ENCODE data around the gene COG7. TPM values are rescaled to one million over a fixed set of nuclear protein-coding genes. Genes with fewer than 3 reads are reported as not detected.
"Not testable (repeated sequence)": the region's sequence is repeated elsewhere in the genome, so short reads cannot be mapped to it uniquely, and the experiment has no call there.

The COG7 gene
- total RNA-seq, 2 donors from 2014 or later = 9.0 to 11.2 TPM

DNA sequence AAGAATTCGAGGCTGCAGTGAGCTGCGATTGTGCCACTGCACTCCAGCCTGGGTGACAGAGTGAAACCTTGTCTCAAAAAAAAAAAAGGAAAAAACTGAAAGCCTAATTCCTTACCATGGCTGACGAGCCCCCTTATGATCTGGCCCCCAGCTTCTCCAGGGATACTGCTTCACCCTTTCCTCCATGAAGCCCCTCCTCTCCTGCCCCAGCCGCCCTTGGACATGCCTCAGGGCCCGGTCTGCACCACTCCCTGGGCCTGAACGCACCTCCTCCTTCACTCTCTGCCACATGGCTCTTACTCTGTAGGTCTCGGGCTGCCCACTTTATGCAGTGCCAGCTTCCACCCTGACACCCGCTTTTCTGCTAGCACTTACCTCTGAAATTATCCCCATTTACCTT is 65.3 kb downstream of the COG7 start:
- H3K27me3 ChIP-seq = no peaks in the 10 kb centered on the region
- peaks cover 0 to 2% of the 10 kb centered on the region in 2 donors for H3K4me1 ChIP-seq
- H3K27ac ChIP-seq = no peak overlapping the region
- no peaks in the 10 kb centered on the region for H3K9me3 ChIP-seq
- TF ChIP-seq, protein P1, sequence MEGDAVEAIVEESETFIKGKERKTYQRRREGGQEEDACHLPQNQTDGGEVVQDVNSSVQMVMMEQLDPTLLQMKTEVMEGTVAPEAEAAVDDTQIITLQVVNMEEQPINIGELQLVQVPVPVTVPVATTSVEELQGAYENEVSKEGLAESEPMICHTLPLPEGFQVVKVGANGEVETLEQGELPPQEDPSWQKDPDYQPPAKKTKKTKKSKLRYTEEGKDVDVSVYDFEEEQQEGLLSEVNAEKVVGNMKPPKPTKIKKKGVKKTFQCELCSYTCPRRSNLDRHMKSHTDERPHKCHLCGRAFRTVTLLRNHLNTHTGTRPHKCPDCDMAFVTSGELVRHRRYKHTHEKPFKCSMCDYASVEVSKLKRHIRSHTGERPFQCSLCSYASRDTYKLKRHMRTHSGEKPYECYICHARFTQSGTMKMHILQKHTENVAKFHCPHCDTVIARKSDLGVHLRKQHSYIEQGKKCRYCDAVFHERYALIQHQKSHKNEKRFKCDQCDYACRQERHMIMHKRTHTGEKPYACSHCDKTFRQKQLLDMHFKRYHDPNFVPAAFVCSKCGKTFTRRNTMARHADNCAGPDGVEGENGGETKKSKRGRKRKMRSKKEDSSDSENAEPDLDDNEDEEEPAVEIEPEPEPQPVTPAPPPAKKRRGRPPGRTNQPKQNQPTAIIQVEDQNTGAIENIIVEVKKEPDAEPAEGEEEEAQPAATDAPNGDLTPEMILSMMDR (IDR thresholded peaks at IDR 0.05) = no peak
- no peak overlapping the region for H3K4me3 ChIP-seq
- no peak for DNase-seq (ENCODE audit: low spot score)
- H3K36me3 ChIP-seq = peaks cover 36% of the 10 kb centered on the region

DNA sequence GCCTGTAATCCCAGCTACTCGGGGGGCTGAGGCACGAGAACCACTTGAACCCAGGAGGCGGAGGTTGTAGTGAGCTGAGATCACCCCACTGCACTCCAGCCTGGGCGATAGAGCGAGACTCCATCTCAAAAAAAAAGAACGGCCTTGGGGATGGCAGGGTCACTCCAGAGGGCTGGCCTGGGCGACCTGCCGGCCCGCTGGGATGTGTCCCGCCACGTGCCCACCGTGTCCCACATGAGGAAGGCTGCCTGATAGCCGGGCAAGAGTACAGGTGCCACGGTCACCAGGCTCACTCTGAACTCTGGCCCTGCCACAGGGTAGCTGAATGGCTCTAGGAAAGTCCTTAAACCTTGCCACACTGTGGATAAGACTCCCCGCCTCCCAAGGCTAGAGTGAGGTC is 67.5 kb downstream of the COG7 start:
- H3K9me3 ChIP-seq = no peaks in the 10 kb centered on the region
- no peak for DNase-seq (ENCODE audit: low spot score)
- H3K27me3 ChIP-seq = no peaks in the 10 kb centered on the region
- TF ChIP-seq, protein P1 (IDR thresholded peaks at IDR 0.05) = no peak
- no peaks in the 10 kb centered on the region for H3K4me1 ChIP-seq
- H3K27ac ChIP-seq = no peak overlapping the region
- no peak overlapping the region for H3K4me3 ChIP-seq
- H3K36me3 ChIP-seq = peaks cover 14% of the 10 kb centered on the region

DNA sequence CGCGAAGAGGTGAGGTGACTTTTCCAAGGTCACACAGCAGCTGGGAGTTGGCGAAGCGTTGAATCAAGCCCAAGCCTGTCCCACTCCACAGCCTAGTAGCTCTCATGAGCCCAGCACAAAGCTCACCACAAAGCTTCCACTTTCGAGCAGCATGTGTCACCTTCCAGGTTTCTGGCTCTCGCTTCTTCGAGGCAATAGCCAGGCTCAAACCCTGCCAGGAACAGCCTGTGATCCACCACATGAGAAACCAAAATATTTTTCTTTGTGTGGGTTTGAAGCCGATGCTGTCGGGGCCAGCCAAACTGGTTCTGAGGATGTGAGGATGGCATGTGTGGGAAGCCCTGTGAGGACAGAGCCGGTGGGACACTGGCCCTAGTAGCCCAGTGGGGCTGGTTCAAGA is 68.1 kb downstream of the COG7 start:
- no peak overlapping the region for H3K27ac ChIP-seq

DNA sequence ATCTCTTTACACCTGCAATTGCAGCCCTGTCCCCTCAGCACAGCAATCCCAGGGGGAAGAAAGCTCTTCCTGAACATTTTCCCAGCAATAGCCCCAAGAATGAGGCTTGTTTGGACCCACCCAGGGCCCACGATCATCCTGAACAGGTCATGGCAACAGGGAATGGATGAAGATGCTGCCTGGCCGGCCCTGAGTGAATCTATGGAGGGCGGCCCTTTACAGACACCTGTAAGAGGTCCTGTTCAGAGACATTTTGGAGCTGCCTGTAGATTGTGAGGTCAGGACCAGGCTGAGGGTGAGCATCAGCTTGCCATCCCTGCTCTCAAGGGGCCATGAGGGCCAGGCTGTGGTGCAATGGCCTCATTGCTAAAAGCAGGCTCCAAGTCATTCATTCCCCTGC is 69.1 kb downstream of the COG7 start:
- Histone ChIP-seq H3K9me3 (no peaks in the 10 kb centered on the region), H3K27me3 (no peaks in the 10 kb centered on the region), H3K36me3 (peaks cover 4% of the 10 kb centered on the region), H3K27ac (no peak overlapping the region), H3K4me1 (no peaks in the 10 kb centered on the region), H3K4me3 (no peak overlapping the region)
- DNase-seq (ENCODE audit: low spot score) = no peak
- TF ChIP-seq, protein P1 (IDR thresholded peaks at IDR 0.05) = no peak

More for the DNA sequence above, 68.1 kb downstream of the COG7 start:
- Histone ChIP-seq H3K4me1 (no peaks in the 10 kb centered on the region), H3K36me3 (peaks cover 12% of the 10 kb centered on the region), H3K27me3 (no peaks in the 10 kb centered on the region), H3K9me3 (no peaks in the 10 kb centered on the region), H3K4me3 (no peak overlapping the region)
- DNase-seq (ENCODE audit: low spot score) = no peak
- TF ChIP-seq, protein P1 (IDR thresholded peaks at IDR 0.05) = no peak

DNA sequence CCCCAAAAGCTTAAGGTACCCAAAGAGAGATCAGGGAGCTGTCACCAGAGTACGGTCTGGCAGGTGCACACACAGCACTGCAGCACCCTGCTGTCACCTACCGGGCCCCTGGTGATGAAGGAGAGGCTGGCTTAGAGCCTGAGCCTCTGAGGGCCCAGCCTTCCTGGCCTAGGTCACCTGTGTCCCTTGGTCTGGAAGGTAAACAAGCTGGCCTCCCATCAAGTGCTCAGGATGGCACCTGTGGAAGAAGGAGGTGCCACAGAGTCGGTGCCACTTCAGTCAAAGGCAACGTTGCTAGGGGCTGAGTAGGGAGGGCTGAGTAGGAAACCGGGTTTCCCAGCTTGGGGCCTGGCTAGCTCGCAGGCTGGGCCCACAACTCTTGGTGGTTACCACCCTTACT is 70.7 kb downstream of the COG7 start:
- H3K27me3 ChIP-seq = no peaks in the 10 kb centered on the region
- no peaks in the 10 kb centered on the region for H3K36me3 ChIP-seq
- no peaks in the 10 kb centered on the region for H3K9me3 ChIP-seq
- TF ChIP-seq, protein P1 (IDR thresholded peaks at IDR 0.05) = no peak
- no peak overlapping the region for H3K27ac ChIP-seq
- H3K4me1 ChIP-seq = no peaks in the 10 kb centered on the region
- H3K4me3 ChIP-seq = no peak overlapping the region
- DNase-seq (ENCODE audit: low spot score) = no peak

DNA sequence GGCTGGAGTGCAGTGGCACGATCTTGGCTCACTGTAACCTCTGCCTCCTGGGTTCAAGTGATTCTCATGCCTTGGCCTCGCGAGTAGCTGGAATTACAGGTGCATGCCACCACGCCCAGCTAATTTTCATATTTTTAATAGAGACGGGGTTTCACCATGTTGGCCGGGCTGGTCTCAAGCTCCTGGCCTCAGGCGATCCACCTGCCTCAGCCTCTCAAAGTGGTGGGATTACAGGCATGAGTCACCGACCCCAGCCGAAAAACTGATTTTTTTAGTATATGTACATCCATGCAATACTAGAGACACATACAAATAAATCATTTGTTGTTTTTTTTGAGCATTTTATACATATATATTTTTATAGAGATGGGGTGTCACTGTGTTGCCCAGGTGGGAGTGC is 71.3 kb downstream of the COG7 start:
- not testable (repeated sequence) for H3K4me3 ChIP-seq; H3K36me3 ChIP-seq; H3K9me3 ChIP-seq; H3K27ac ChIP-seq; DNase-seq (ENCODE audit: low spot score); H3K4me1 ChIP-seq; H3K27me3 ChIP-seq
